GM23248 (cell line): ENCODE measurements around the gene AOPEP.

ENCODE experiments used
- EZH2 ChIP-seq: fragments of 200-600 bp; sonication (generic); IDR thresholded peaks from 2 replicates; pipeline ENCODE4 v1.6.1; 2018; ENCODE audit warnings: antibody characterized with exemption, mild to moderate bottlenecking; ENCODE audit not compliant: insufficient read depth, poor library complexity, severe bottlenecking
- EZH2phosphoT487 ChIP-seq: fragments of 200-600 bp; sonication (generic); IDR thresholded peaks from 2 replicates; pipeline ENCODE4 v1.6.1; 2018; ENCODE audit warnings: antibody characterized with exemption, moderate library complexity, mild to moderate bottlenecking, low read depth; ENCODE audit not compliant: insufficient read depth

DNA sequence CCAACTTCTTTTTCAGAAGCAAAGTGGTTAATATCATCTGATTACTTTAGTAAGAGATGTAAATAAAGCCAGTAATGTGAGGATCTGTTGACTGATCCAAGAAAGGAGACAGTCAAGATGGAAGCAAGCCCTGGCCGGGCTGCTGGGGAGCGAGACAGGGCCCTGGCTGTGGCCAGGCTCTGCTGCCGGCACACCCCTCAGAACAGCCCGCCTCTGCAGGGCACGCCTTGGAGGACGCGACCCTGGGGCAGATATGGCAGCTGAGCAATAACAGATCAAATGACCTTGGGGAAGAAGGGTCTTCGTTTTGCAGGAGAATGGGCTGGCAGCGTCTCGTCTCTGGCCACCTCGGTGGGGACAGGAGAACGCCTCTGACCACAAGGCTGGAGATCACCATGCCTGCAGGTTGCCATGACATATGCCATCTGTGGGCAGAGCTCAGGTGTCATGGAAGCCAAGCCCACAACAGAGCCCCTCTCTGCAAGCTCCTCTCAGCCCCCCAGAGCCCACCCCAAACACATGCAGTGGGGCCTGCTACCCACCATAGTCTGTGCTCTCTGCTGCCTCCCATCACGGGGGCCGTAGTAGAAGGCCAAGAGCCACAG, 384.5 kb downstream of the AOPEP start:
- TF ChIP-seq EZH2phosphoT487 (no peak), EZH2 (no peak)
